GM23338 (cell line): ENCODE data around the gene CUEDC2. TPM values are rescaled to one million over a fixed set of nuclear protein-coding genes. Genes with fewer than 3 reads are reported as not detected.

Experiments
- ATAC-seq: fragments of 200-7000 bp; cut with Tn5 transposase; 3 replicates; pipeline ENCODE4 v1.9.1; 2020
- DNase-seq: peaks from one replicate; pipeline ENCODE4 v3.0.0-alpha.2; 2015; ENCODE audit warnings: low spot score
- H2AFZ ChIP-seq: fragments of 200-600 bp; sonication (generic); 2 replicates; pipeline ENCODE4 v1.8.0; 2016; ENCODE audit warnings: antibody characterized with exemption, mild to moderate bottlenecking, moderate library complexity
- H3F3A ChIP-seq: fragments of 200-600 bp; sonication (generic); replicated peaks from 2 replicates; pipeline ENCODE4 v1.8.0; 2017; ENCODE audit warnings: antibody characterized with exemption, mixed run types, low read depth
- H3K27ac ChIP-seq: fragments of 200-600 bp; sonication (generic); 2 replicates; pipeline ENCODE4 v1.6.1; 2016; ENCODE audit warnings: low read depth
- H3K27me3 ChIP-seq: fragments of 200-600 bp; sonication (generic); 2 replicates; pipeline ENCODE4 v1.8.0; 2016; ENCODE audit warnings: mild to moderate bottlenecking, mixed run types, moderate library complexity; ENCODE audit not compliant: insufficient read depth
- H3K36me3 ChIP-seq: fragments of 200-600 bp; sonication (generic); 2 replicates; pipeline ENCODE4 v1.8.0; 2016; ENCODE audit warnings: mild to moderate bottlenecking; ENCODE audit not compliant: insufficient read depth
- H3K4me1 ChIP-seq: fragments of 200-600 bp; sonication (generic); 2 replicates; pipeline ENCODE4 v1.8.0; 2016; ENCODE audit warnings: mild to moderate bottlenecking, moderate library complexity; ENCODE audit not compliant: insufficient read depth
- H3K4me2 ChIP-seq: fragments of 200-600 bp; sonication (generic); 2 replicates; pipeline ENCODE4 v1.7.1; 2017; ENCODE audit warnings: mixed run types
- H3K4me3 ChIP-seq: fragments of 200-600 bp; sonication (generic); 2 replicates; pipeline ENCODE4 v1.6.1; 2016; ENCODE audit warnings: mixed run types
- H3K79me2 ChIP-seq: fragments of 200-600 bp; sonication (generic); replicated peaks from 2 replicates; pipeline ENCODE4 v1.8.0; 2017; ENCODE audit warnings: mild to moderate bottlenecking; ENCODE audit not compliant: insufficient read depth
- H3K9me2 ChIP-seq: fragments of 200-600 bp; sonication (generic); 2 replicates; pipeline ENCODE4 v1.8.0; 2017; ENCODE audit not compliant: insufficient read depth
- H4K20me1 ChIP-seq: fragments of 200-600 bp; sonication (generic); replicated peaks from 2 replicates; pipeline ENCODE4 v1.8.0; 2017; ENCODE audit warnings: mild to moderate bottlenecking; ENCODE audit not compliant: insufficient read depth
- H3K27ac Mint-ChIP-seq: 2 replicates; pipeline ENCODE4 v1.8.0; 2020; ENCODE audit warnings: inconsistent platforms, mild to moderate bottlenecking, moderate library complexity, mixed read lengths
- H3K27me3 Mint-ChIP-seq: 3 replicates; pipeline ENCODE4 v1.8.0; 2022; ENCODE audit warnings: low read depth, mild to moderate bottlenecking, moderate library complexity, mixed read lengths, inconsistent platforms; ENCODE audit not compliant: insufficient read depth, poor library complexity
- H3K36me3 Mint-ChIP-seq: 3 replicates; pipeline ENCODE4 v1.8.0; 2021; ENCODE audit warnings: low read depth, mild to moderate bottlenecking, inconsistent platforms, moderate library complexity, mixed read lengths
- H3K4me1 Mint-ChIP-seq: 3 replicates; pipeline ENCODE4 v1.8.0; 2020; ENCODE audit warnings: mild to moderate bottlenecking, inconsistent platforms, mixed read lengths
- H3K4me3 Mint-ChIP-seq: 3 replicates; pipeline ENCODE4 v1.8.0; 2021; ENCODE audit warnings: moderate library complexity, mild to moderate bottlenecking, inconsistent platforms, mixed read lengths
- H3K9me3 Mint-ChIP-seq: 3 replicates; pipeline ENCODE4 v1.8.0; 2020; ENCODE audit warnings: moderate library complexity, mild to moderate bottlenecking, inconsistent platforms, mixed read lengths
- CREB1 ChIP-seq: fragments of 250-450 bp; sonication (Bioruptor Pico); IDR thresholded peaks from 2 replicates; pipeline ENCODE4 v1.5.0; 2020; ENCODE audit warnings: low read depth, mild to moderate bottlenecking, moderate library complexity
- CTCF ChIP-seq, 2 experiments: fragments of 200-600 bp in 1 of 2; sonication (generic) in 1 of 2; conservative IDR thresholded peaks; 2 replicates each; pipeline versions ENCODE4 v1.5.1 to v1.6.1; 2016 to 2017; ENCODE audit warnings: antibody characterized with exemption in 2 of 2, low read depth in 2 of 2, mild to moderate bottlenecking in 2 of 2, moderate library complexity in 1 of 2
- EZH2 ChIP-seq: fragments of 200-600 bp; sonication (generic); IDR thresholded peaks from one replicate; pipeline ENCODE4 v1.8.0; 2017; ENCODE audit warnings: antibody characterized with exemption, mild to moderate bottlenecking, low read depth; ENCODE audit not compliant: unreplicated experiment
- EZH2phosphoT487 ChIP-seq: fragments of 200-600 bp; sonication (generic); IDR thresholded peaks from one replicate; pipeline ENCODE4 v1.8.1; 2018; ENCODE audit warnings: antibody characterized with exemption; ENCODE audit not compliant: unreplicated experiment
- JUNB ChIP-seq: IDR thresholded peaks from one replicate; pipeline ENCODE4 v1.6.1; 2016; ENCODE audit warnings: antibody characterized with exemption; ENCODE audit not compliant: unreplicated experiment
- POLR2AphosphoS5 ChIP-seq: IDR thresholded peaks from 2 replicates; pipeline ENCODE4 v1.6.1; 2016; ENCODE audit warnings: antibody characterized with exemption, low read depth
- REST ChIP-seq: IDR thresholded peaks from one replicate; pipeline ENCODE4 v1.6.1; 2018; ENCODE audit warnings: antibody characterized with exemption; ENCODE audit not compliant: unreplicated experiment
- ZNF114 ChIP-seq: fragments of 250-450 bp; sonication (Bioruptor Pico); IDR thresholded peaks from 2 replicates; pipeline ENCODE4 v1.5.0; 2020; ENCODE audit warnings: mild to moderate bottlenecking, moderate library complexity
- ZNF331 ChIP-seq: fragments of 250-450 bp; sonication (Bioruptor Pico); IDR thresholded peaks from 2 replicates; pipeline ENCODE4 v1.5.0; 2020; ENCODE audit warnings: low read depth, mild to moderate bottlenecking, moderate library complexity
- ZNF462 ChIP-seq: fragments of 250-450 bp; sonication (Bioruptor Pico); IDR thresholded peaks from 2 replicates; pipeline ENCODE4 v1.5.0; 2020; ENCODE audit warnings: mild to moderate bottlenecking, moderate library complexity
- polyA plus RNA-seq: library from polyadenylated mRNA; unstranded; fragments of >200 nt; fragmentation: Nextera tagmentation; extraction: Ambion mirVana; gene quantifications from 2 replicates; pipeline ENCODE4 v1.2.1, GENCODE V29; 2016
- total RNA-seq: library from RNA; depleted of rRNA; stranded (reverse); fragments of >200 nt; shearing (Covaris generic); gene quantifications from 2 replicates; pipeline ENCODE4 v1.2.3, GENCODE V29; 2014

CUEDC2 gene
- total and polyA plus RNA-seq, 2 experiments from 2014 or later, result 39.2 to 47.3 TPM

DNA sequence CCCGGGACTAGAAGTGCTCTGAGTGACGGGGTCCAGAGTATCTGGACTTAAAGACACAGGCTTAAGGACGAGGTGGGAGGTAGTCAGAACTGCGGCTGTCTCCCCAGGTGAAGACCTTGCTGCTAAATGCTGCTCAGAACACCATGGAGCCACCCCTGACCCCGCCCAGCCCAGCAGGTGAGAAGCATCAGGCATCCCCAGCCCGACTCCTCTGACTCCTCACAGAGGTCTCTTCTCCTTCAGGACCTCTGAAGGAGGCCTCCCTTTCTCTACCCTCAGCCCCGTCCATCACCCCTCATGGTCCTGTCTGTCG, 31.1 kb downstream of the CUEDC2 start:
- Histone ChIP-seq H3K4me3 (no peak overlapping the region), H3K27me3 (0 out of 2 replicates have a peak, but pooled peaks cover under 1% of the 10 kb centered on the region), H2AFZ (no peak overlapping the region), H3F3A (0 out of 2 replicates have a peak, but pooled peaks cover 9% of the 10 kb centered on the region), H3K9me2 (no peaks in the 10 kb centered on the region), H3K27ac (no peak overlapping the region), H4K20me1 (no peaks in the 10 kb centered on the region; the same call in 1 of the 2 replicates), H3K4me1 (peaks cover 3% of the 10 kb centered on the region; the same call in 1 of the 2 replicates), H3K79me2 (no peaks in the 10 kb centered on the region), H3K4me2 (no peak overlapping the region), H3K36me3 (no peaks in the 10 kb centered on the region)
- peaks cover 8% of the 10 kb centered on the region; the same call in 2 of the 3 replicates for H3K4me1 Mint-ChIP-seq
- H3K9me3 Mint-ChIP-seq, result no peaks in the 10 kb centered on the region
- DNase-seq (no peak), ATAC-seq (no peak)
- no peak overlapping the region for H3K4me3 Mint-ChIP-seq
- peaks cover 25% of the 10 kb centered on the region for H3K27me3 Mint-ChIP-seq
- no peaks in the 10 kb centered on the region; the same call in 2 of the 3 replicates for H3K36me3 Mint-ChIP-seq
- H3K27ac Mint-ChIP-seq, result no peak overlapping the region
- TF ChIP-seq ZNF114 (CRISPR knock-in tag), result no peak
- TF ChIP-seq EZH2, result no peak
- no peak for TF ChIP-seq POLR2AphosphoS5
- TF ChIP-seq ZNF331, result no peak
- TF ChIP-seq JUNB, result no peak
- no peak for TF ChIP-seq CREB1 (CRISPR knock-in tag)
- no peak for TF ChIP-seq EZH2phosphoT487
- no peak for TF ChIP-seq REST
- TF ChIP-seq ZNF462 (CRISPR knock-in tag), result no peak
- TF ChIP-seq CTCF (conservative IDR thresholded peaks at IDR 0.05; ENCODE audit: low read depth in 2 of 2), result no peak
